SK-N-SH treated with all-trans-retinoic acid at 6 μM for 48 hours (cell line): ENCODE measurements around the gene L3MBTL1.
"Not testable (repeated sequence)": the region's sequence is repeated elsewhere in the genome, so short reads cannot be mapped to it uniquely, and the experiment has no call there.

Experiments
- PPARA ChIP-seq: fragments of 250-450 bp; sonication (Bioruptor Pico); IDR thresholded peaks from 2 replicates; pipeline ENCODE4 v1.5.0; 2020; ENCODE audit warnings: mild to moderate bottlenecking, borderline replicate concordance
- ZFP30 ChIP-seq: fragments of 450-650 bp; formaldehyde crosslinking; IDR thresholded peaks from 2 replicates; pipeline ENCODE4 v1.5.0; 2022; ENCODE audit warnings: mild to moderate bottlenecking, moderate library complexity

DNA sequence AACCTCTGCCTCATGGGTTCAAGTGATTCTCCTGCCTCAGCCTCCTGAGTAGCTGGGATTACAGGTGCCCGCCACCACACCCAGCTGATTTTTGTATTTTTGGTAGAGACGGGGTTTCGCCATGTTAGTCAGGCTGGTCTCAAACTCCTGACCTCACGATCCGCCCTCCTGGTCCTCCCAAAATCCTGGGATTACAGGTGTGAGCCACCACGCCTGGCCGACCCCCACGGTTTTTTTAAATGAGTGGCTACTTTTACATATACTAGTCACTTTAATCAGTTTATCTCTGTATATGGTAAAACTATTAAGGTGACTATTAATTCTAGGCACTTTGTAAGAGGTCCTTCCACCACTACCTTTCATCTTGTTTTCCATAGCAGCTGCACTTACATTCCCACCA is 5.5 kb upstream of the L3MBTL1 start:
- TF ChIP-seq ZFP30 (CRISPR knock-in tag); PPARA: not testable (repeated sequence)
